ENCODE results near the gene SNF8. TPM values are rescaled to one million over a fixed set of nuclear protein-coding genes. Genes with fewer than 3 reads are reported as not detected.

Gene SNF8
- total and polyA plus RNA-seq, 5 experiments from 2014 or later: 57.1 to 110 (median 104) TPM

Other genes with a start within 250 kb of the SNF8 start
- gene PRAC1, start 222.3 kb downstream of the SNF8 start, total RNA-seq: not detected
- gene PRAC1, start 222.3 kb downstream of the SNF8 start, polyA plus RNA-seq: not detected
- not detected for gene PRAC2, start 221.7 kb downstream of the SNF8 start, total RNA-seq
- gene PRAC2, start 221.7 kb downstream of the SNF8 start, polyA plus RNA-seq: not detected
- not detected for gene HOXB13, start 216.1 kb downstream of the SNF8 start, total RNA-seq
- not detected for gene HOXB13, start 216.1 kb downstream of the SNF8 start, polyA plus RNA-seq
- not detected for gene TTLL6, start 127.6 kb downstream of the SNF8 start, total RNA-seq
- gene TTLL6, start 127.6 kb downstream of the SNF8 start, polyA plus RNA-seq: not detected
- gene CALCOCO2, start 113.8 kb downstream of the SNF8 start, total RNA-seq: 100 to 1,000 TPM; 133 to 135 TPM
- gene CALCOCO2, start 113.8 kb downstream of the SNF8 start, polyA plus RNA-seq: 100 to 1,000 TPM; 123 to 157 (median 127) TPM
- gene ATP5MC1, start 52.1 kb downstream of the SNF8 start, total RNA-seq: 10 to 100 TPM; 36.8 to 43.1 TPM
- 100 to 1,000 TPM; 162 to 215 (median 192) TPM for gene ATP5MC1, start 52.1 kb downstream of the SNF8 start, polyA plus RNA-seq
- gene UBE2Z, start 36.4 kb downstream of the SNF8 start, total RNA-seq: 100 to 1,000 TPM; 100 to 109 TPM
- gene UBE2Z, start 36.4 kb downstream of the SNF8 start, polyA plus RNA-seq: 10 to 100 TPM; 58.4 to 76.0 (median 65.2) TPM
- not detected for gene GIP, start 23.8 kb upstream of the SNF8 start, total RNA-seq
- not detected for gene GIP, start 23.8 kb upstream of the SNF8 start, polyA plus RNA-seq
- not detected for gene IGF2BP1, start 52.5 kb upstream of the SNF8 start, total RNA-seq
- not detected for gene IGF2BP1, start 52.5 kb upstream of the SNF8 start, polyA plus RNA-seq
- gene B4GALNT2, start 187.9 kb upstream of the SNF8 start, total RNA-seq: under 1 TPM in 1 of 2 experiments, not detected in 1; 0.05 TPM
- gene B4GALNT2, start 187.9 kb upstream of the SNF8 start, polyA plus RNA-seq: not detected